ENCODE results near the gene TMEM219.
"Not testable (repeated sequence)": the region's sequence is repeated elsewhere in the genome, so short reads cannot be mapped to it uniquely, and the experiment has no call there.

Gene TMEM219

DNA sequence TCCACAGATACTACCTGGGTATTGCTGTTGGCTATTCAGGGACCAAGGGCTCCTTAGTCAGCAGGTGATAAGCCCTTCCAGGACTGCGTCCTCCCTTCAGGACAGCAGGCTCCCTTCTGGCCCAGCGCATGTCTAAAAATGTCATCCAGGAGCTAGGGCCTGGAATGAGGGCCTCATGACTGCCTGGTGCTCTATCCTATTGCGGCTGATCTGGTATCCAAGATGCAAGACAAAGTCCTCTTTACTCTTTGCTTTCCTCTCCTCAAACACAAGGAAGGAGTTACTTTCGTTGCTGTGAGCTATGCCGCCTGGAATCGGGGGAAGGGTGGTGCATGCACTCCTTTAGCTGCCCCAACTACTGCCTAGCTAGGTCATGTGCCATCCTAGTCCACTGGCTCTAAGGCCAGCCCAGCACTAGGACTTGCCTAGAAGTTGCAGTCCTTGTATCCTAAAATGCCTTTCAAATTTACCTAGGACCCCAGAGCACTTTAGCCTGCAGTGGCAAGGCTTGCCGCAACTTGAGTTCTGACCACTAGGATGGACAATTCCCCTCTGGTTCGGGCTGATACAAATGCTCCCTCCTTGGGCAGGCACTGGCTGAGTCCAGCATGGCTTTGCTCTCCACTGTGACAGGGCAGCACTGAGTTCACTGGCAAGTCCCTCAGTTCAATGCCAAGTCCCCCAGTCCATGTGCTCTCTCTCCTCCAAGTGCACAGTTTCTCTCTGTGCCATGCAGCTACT lies 10.1 kb upstream of the TMEM219 start:
- Histone ChIP-seq H3K4me3 (ENCODE audit: insufficient read depth, low read length, poor library complexity, severe bottlenecking) (no peak overlapping the region), H3K27me3 (ENCODE audit: low read length) (no peaks in the 10 kb centered on the region), H3K9me3 (ENCODE audit: insufficient read depth, low read length) (no peaks in the 10 kb centered on the region), H4K20me1 (ENCODE audit: low read depth, low read length) (no peaks in the 10 kb centered on the region), H2AFZ (ENCODE audit: low read depth, low read length, severe bottlenecking) (no peak overlapping the region), H3K79me2 (ENCODE audit: insufficient read depth, low read length) (no peaks in the 10 kb centered on the region), H3K9me2 (replicated peaks; ENCODE audit: insufficient read depth, low read length) (no peaks in the 10 kb centered on the region), H3K27ac (ENCODE audit: low read depth, low read length) (no peak overlapping the region), H3K4me2 (ENCODE audit: low read depth, low read length, poor library complexity, severe bottlenecking) (no peak overlapping the region), H3F3A (ENCODE audit: insufficient read depth) (peaks cover 4% of the 10 kb centered on the region; the same call in 1 of the 2 replicates), H3K9ac (ENCODE audit: low read length) (no peak overlapping the region), H3K36me3 (ENCODE audit: low read length) (no peaks in the 10 kb centered on the region)
- TF ChIP-seq, protein P1, sequence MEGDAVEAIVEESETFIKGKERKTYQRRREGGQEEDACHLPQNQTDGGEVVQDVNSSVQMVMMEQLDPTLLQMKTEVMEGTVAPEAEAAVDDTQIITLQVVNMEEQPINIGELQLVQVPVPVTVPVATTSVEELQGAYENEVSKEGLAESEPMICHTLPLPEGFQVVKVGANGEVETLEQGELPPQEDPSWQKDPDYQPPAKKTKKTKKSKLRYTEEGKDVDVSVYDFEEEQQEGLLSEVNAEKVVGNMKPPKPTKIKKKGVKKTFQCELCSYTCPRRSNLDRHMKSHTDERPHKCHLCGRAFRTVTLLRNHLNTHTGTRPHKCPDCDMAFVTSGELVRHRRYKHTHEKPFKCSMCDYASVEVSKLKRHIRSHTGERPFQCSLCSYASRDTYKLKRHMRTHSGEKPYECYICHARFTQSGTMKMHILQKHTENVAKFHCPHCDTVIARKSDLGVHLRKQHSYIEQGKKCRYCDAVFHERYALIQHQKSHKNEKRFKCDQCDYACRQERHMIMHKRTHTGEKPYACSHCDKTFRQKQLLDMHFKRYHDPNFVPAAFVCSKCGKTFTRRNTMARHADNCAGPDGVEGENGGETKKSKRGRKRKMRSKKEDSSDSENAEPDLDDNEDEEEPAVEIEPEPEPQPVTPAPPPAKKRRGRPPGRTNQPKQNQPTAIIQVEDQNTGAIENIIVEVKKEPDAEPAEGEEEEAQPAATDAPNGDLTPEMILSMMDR (IDR thresholded peaks at IDR 0.05; ENCODE audit: insufficient read depth, low read length, poor library complexity, severe bottlenecking), result no peak
- TF ChIP-seq EZH2phosphoT487 (conservative IDR thresholded peaks at IDR 0.05; ENCODE audit: low read length), result no peak

DNA sequence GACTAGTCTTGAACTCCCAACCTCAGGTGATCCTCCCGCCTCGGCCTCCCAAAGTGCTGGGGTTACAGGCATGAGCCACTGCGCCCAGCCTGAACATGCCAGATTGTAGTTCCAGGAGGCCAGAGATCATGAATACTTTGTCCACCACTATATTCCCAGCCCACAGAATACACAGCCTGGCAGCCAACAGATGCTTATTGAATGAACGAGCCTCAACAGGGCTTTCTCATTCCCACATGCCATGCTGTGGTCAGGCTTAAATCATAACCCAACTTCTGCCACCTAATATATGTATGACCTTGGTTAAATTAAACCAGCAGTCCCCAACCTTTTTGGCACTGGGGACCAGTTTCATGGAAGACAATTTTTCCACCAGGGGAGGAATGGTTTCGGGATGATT lies 3.1 kb upstream of the TMEM219 start:
- no peaks in the 10 kb centered on the region for H4K20me1 ChIP-seq (ENCODE audit: low read depth, low read length)
- no peaks in the 10 kb centered on the region for H3K27me3 ChIP-seq (ENCODE audit: low read length)
- H2AFZ ChIP-seq (ENCODE audit: low read depth, low read length, severe bottlenecking), result no peak overlapping the region
- H3K9me2 ChIP-seq (replicated peaks; ENCODE audit: insufficient read depth, low read length), result no peaks in the 10 kb centered on the region
- H3K4me3 ChIP-seq (ENCODE audit: insufficient read depth, low read length, poor library complexity, severe bottlenecking), result no peak overlapping the region
- no peaks in the 10 kb centered on the region for H3K79me2 ChIP-seq (ENCODE audit: insufficient read depth, low read length)
- peaks cover 4% of the 10 kb centered on the region; the same call in 1 of the 2 replicates for H3F3A ChIP-seq (ENCODE audit: insufficient read depth)
- H3K9me3 ChIP-seq (ENCODE audit: insufficient read depth, low read length), result no peaks in the 10 kb centered on the region
- TF ChIP-seq, protein P1 (IDR thresholded peaks at IDR 0.05; ENCODE audit: insufficient read depth, low read length, poor library complexity, severe bottlenecking), result no peak
- no peak for TF ChIP-seq EZH2phosphoT487 (conservative IDR thresholded peaks at IDR 0.05; ENCODE audit: low read length)
- H3K4me2 ChIP-seq (ENCODE audit: low read depth, low read length, poor library complexity, severe bottlenecking), result no peak overlapping the region
- H3K36me3 ChIP-seq (ENCODE audit: low read length), result no peaks in the 10 kb centered on the region
- no peak overlapping the region for H3K27ac ChIP-seq (ENCODE audit: low read depth, low read length)
- H3K9ac ChIP-seq (ENCODE audit: low read length), result no peak overlapping the region

DNA sequence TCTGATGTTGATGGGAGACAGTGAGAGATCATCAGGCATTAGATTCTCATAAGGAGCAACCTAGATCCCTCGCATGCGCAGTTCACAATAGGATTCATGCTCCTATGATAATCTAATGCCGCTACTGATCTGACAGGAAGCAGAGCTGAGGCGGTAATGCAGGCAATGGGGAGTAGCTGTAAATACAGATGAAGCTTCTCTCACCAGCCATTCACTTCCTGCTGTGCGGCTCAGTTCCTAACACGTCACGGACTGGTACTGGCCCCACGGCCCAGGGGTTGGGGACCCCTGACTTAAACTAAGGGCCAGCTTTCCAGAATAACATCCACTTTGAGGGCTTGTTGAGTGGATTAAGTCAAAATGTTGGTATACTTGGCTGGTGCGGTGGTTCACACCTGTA lies 2.6 kb upstream of the TMEM219 start:
- no peaks in the 10 kb centered on the region for H3K9me2 ChIP-seq (replicated peaks; ENCODE audit: insufficient read depth, low read length)
- TF ChIP-seq, protein P1 (IDR thresholded peaks at IDR 0.05; ENCODE audit: insufficient read depth, low read length, poor library complexity, severe bottlenecking), result no peak
- TF ChIP-seq EZH2phosphoT487 (conservative IDR thresholded peaks at IDR 0.05; ENCODE audit: low read length), result no peak

DNA sequence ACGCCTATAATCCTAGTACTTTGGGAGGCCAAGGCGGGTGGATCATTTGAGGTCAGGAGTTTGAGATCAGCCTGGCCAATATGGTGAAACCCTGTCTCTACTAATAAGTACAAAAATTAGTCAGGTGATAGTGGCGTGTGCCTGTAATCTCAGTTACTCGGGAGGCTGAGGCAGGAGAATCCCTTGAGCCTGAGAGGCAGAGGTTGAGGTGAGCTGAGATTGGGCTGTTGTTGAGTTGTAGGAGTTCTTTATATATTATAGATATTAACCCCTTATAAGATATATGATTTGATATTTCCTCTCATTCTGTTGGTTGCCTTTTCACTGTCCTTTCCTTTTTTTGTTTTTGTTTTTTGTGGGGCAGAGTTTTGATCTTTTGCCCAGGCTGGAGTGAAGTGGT lies 2.1 kb upstream of the TMEM219 start:
- H3K9me3 ChIP-seq (ENCODE audit: insufficient read depth, low read length); H3K36me3 ChIP-seq (ENCODE audit: low read length); H3K9me2 ChIP-seq (replicated peaks; ENCODE audit: insufficient read depth, low read length); H3K27me3 ChIP-seq (ENCODE audit: low read length); H3K4me2 ChIP-seq (ENCODE audit: low read depth, low read length, poor library complexity, severe bottlenecking); H4K20me1 ChIP-seq (ENCODE audit: low read depth, low read length); H3K27ac ChIP-seq (ENCODE audit: low read depth, low read length); H2AFZ ChIP-seq (ENCODE audit: low read depth, low read length, severe bottlenecking); H3K4me3 ChIP-seq (ENCODE audit: insufficient read depth, low read length, poor library complexity, severe bottlenecking); H3K79me2 ChIP-seq (ENCODE audit: insufficient read depth, low read length); H3K9ac ChIP-seq (ENCODE audit: low read length); H3F3A ChIP-seq (ENCODE audit: insufficient read depth): not testable (repeated sequence)

More for the DNA sequence above, 2.6 kb upstream of the TMEM219 start:
- no peaks in the 10 kb centered on the region for H3K36me3 ChIP-seq (ENCODE audit: low read length)
- H4K20me1 ChIP-seq (ENCODE audit: low read depth, low read length), result no peaks in the 10 kb centered on the region
- H2AFZ ChIP-seq (ENCODE audit: low read depth, low read length, severe bottlenecking), result no peak overlapping the region
- H3K27ac ChIP-seq (ENCODE audit: low read depth, low read length), result no peak overlapping the region
- no peaks in the 10 kb centered on the region for H3K27me3 ChIP-seq (ENCODE audit: low read length)
- no peak overlapping the region for H3K9ac ChIP-seq (ENCODE audit: low read length)
- H3K4me3 ChIP-seq (ENCODE audit: insufficient read depth, low read length, poor library complexity, severe bottlenecking), result no peak overlapping the region
- H3K9me3 ChIP-seq (ENCODE audit: insufficient read depth, low read length), result no peaks in the 10 kb centered on the region
- H3K4me2 ChIP-seq (ENCODE audit: low read depth, low read length, poor library complexity, severe bottlenecking), result no peak overlapping the region
- H3F3A ChIP-seq (ENCODE audit: insufficient read depth), result peaks cover 4% of the 10 kb centered on the region; the same call in 1 of the 2 replicates
- H3K79me2 ChIP-seq (ENCODE audit: insufficient read depth, low read length), result no peaks in the 10 kb centered on the region
